ENCODE measurements around the gene TNFSF10. TPM values are rescaled to one million over a fixed set of nuclear protein-coding genes. Genes with fewer than 3 reads are reported as not detected.

Gene TNFSF10
- total RNA-seq, 1 donor, result 1.1 TPM

DNA sequence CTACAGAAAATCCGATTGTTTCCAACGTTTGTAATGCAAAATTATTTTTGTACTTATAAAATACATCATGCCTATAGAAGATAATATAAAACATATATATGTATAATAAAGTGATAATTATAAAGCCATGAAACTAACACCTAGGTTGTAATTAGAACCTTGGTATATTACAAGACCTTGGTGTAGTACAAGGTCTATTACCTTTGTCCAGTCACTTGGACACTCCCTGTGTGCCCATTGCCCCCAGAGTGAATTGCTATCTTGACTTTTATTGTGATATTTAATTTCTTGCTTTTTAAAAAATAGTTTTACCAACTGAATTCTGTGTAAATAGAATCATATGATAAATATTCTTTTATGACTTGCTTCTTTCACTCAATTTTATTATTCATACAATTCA, 20.7 kb upstream of the TNFSF10 start:
- H3K4me3 ChIP-seq (ENCODE audit: low read depth, low read length), result no peak overlapping the region
- TF ChIP-seq, protein P1, sequence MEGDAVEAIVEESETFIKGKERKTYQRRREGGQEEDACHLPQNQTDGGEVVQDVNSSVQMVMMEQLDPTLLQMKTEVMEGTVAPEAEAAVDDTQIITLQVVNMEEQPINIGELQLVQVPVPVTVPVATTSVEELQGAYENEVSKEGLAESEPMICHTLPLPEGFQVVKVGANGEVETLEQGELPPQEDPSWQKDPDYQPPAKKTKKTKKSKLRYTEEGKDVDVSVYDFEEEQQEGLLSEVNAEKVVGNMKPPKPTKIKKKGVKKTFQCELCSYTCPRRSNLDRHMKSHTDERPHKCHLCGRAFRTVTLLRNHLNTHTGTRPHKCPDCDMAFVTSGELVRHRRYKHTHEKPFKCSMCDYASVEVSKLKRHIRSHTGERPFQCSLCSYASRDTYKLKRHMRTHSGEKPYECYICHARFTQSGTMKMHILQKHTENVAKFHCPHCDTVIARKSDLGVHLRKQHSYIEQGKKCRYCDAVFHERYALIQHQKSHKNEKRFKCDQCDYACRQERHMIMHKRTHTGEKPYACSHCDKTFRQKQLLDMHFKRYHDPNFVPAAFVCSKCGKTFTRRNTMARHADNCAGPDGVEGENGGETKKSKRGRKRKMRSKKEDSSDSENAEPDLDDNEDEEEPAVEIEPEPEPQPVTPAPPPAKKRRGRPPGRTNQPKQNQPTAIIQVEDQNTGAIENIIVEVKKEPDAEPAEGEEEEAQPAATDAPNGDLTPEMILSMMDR (IDR thresholded peaks at IDR 0.05; ENCODE audit: insufficient read depth, low read length), result no peak
- DNase-seq (ENCODE audit: low read depth), result no peak

DNA sequence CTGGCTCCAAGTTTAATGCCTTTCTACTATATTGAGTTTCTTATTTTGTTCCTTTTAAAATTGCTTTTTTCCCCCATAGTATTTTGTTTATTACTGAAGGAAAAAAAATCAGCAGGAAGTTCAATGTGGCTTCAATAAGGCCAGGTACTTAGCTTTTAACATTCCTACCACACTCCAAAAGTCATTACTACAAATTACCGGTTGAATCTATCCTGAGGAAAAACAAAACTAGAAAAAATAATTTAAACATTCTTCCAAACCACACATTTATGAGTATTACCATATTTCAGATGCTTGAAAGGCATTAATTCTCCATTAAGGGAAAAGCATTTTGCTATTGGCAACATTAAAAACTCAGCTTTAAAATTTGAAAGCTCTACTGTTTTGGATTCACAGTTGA, 20.2 kb upstream of the TNFSF10 start:
- no peak overlapping the region for H3K4me3 ChIP-seq (ENCODE audit: low read depth, low read length)
- DNase-seq (ENCODE audit: low read depth), result no peak
- TF ChIP-seq, protein P1 (IDR thresholded peaks at IDR 0.05; ENCODE audit: insufficient read depth, low read length), result no peak

DNA sequence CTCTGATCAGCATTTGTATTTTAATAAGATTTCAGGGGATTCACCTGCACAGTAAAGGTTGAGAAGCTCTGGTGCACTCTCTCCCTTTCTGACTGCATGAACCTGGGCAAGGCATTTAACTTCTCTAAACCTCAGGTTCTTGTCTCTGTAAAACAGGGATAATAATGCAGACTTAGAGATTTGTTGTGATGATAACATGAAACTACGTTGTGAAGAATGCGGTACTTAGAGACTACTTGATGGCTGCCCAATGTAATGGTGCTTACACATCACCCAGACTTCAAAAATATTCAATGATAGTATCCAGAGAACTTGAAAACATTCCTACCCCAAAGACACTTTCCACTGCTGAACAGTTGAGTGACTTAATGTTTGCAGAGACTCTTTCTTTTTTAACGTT, 19.8 kb upstream of the TNFSF10 start:
- DNase-seq (ENCODE audit: low read depth), result no peak
- no peak overlapping the region for H3K4me3 ChIP-seq (ENCODE audit: low read depth, low read length)
- TF ChIP-seq, protein P1 (IDR thresholded peaks at IDR 0.05; ENCODE audit: insufficient read depth, low read length), result no peak

DNA sequence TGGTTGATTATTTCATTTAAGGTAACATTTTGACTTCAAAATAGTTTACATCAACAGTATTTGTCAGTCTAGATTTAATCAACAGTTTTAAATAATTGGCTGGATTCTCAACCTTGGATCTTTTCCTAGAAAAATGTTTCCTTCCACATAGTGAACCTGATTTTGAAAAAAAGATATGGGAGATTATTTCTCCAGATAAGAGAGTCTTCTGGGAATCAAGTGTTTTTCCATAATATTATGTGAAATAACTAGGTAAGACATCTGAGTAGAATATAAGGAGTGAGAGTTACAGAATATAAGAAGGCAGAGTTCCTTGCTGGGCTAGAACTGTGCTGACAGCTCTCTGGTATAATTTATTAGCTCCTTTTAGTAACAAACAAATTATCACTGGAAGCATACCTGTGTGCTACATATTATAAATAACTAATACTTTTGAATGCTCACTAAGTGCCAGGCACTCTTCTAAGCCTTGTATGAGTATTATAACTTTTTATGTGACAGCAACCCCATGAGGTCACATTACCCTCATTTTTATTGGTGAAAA, 18.8 kb upstream of the TNFSF10 start:
- DNase-seq (ENCODE audit: low read depth), result peak; percentile 28
- TF ChIP-seq, protein P1 (IDR thresholded peaks at IDR 0.05; ENCODE audit: insufficient read depth, low read length), result no peak
- no peak overlapping the region for H3K4me3 ChIP-seq (ENCODE audit: low read depth, low read length)

DNA sequence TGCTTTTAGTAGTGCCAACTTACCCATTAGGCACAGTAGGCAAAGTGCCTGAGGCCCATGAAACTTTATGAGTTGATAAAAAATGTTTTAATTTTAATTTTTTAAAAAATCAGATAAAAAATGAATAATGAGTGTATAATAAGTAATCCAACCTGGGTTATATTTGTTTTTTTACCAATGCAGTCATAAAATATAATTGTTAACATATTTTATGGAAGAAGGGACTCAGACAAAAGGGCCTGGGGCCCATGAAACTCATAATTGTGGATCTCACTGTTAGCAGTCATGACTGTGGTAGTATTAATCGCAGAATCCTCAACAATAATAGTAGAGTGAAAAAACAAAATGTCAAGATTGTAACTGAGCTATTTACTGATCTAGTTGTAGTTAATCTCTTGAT, 16.8 kb upstream of the TNFSF10 start:
- no peak for DNase-seq (ENCODE audit: low read depth)
- H3K4me3 ChIP-seq (ENCODE audit: low read depth, low read length), result no peak overlapping the region
- TF ChIP-seq, protein P1 (IDR thresholded peaks at IDR 0.05; ENCODE audit: insufficient read depth, low read length), result no peak

DNA sequence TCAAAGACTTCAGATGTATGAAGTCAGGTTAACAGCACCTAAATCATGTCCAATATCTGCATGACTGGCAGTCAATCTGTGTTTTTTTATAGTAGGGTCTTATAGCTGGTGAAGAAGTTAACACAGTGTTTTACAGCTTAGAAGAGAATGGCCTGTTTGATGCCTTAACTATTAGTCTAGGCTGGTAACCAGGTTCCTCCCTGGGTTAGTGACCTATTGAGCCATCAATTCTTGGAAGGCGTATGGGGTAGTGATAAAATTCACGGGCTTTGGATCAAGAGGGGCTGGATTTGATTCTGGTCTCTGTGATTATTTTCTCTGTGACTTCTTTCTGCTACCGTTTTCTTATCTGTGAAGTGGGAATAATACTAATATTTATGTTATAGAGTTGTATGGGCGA, 16.0 kb upstream of the TNFSF10 start:
- DNase-seq (ENCODE audit: low read depth), result no peak
- H3K4me3 ChIP-seq (ENCODE audit: low read depth, low read length), result no peak overlapping the region
- TF ChIP-seq, protein P1 (IDR thresholded peaks at IDR 0.05; ENCODE audit: insufficient read depth, low read length), result no peak

All from fibroblast of the aortic adventitia (primary cell).